ENCODE data around the gene FPGS. TPM values are rescaled to one million over a fixed set of nuclear protein-coding genes. Genes with fewer than 3 reads are reported as not detected.
A peak's percentile ranks its signal among the peaks of the same experiment; 100 is the strongest.

The FPGS gene, protein sequence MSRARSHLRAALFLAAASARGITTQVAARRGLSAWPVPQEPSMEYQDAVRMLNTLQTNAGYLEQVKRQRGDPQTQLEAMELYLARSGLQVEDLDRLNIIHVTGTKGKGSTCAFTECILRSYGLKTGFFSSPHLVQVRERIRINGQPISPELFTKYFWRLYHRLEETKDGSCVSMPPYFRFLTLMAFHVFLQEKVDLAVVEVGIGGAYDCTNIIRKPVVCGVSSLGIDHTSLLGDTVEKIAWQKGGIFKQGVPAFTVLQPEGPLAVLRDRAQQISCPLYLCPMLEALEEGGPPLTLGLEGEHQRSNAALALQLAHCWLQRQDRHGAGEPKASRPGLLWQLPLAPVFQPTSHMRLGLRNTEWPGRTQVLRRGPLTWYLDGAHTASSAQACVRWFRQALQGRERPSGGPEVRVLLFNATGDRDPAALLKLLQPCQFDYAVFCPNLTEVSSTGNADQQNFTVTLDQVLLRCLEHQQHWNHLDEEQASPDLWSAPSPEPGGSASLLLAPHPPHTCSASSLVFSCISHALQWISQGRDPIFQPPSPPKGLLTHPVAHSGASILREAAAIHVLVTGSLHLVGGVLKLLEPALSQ
- 10 to 100 TPM; 43.9 to 47.0 TPM for total RNA-seq

DNA sequence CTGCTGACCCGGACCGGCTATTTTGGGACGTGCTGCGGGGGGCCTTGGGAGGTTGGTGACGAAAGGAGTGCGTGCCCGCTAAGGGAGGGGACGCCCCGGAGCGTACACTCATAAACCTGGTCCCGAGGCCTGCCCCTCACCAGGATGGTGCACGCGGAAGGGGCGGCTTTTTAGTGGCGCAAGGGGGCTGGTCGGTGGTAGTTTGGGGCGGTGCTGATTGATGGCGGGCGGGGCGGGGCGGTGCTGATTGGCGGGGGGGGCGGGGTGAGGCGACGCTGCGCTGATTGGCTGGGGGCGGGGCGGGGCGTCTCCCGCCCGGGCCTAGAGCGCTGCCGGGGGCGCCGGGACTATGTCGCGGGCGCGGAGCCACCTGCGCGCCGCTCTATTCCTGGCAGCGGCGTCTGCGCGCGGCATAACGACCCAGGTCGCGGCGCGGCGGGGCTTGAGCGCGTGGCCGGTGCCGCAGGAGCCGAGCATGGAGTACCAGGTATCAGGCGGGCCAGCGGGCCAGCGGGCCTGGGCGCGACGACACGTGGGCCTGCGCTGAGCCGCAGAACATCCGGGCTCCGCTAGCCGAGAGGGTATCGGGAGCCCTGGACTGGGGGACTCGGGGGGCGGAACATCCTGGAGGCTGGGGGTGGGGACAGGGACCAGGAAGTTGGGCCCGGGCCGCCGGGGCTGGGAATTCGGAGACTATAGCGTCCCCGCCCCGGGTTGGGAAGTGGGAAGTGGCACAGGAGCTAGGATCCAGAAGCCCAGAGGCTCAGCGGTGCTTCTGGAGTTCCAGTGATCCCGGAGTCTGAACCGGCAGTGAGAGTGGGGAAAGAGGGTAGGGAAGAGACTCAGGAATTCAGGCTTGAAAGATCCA is at the start of gene FPGS:
FPGS (plus strand) TSS at position 307 of the 868 bp plus-strand sequence; CDS start at position 350, 43 bp downstream.
- no peaks in the 10 kb centered on the region for H3K27me3 ChIP-seq
- peaks cover 0 to 27% of the 10 kb centered on the region in 2 donors for H3K4me1 ChIP-seq
- peak; percentile 91 for DNase-seq (ENCODE audit: low spot score)
- H3K4me3 ChIP-seq, result peak within 1 kb of the TSS; percentile 54 to 71
- no peaks in the 10 kb centered on the region for H3K9me3 ChIP-seq
- H3K27ac ChIP-seq, result peak within 1 kb of the TSS; percentile 93 to 96
- no peak for TF ChIP-seq CTCF (IDR thresholded peaks at IDR 0.05)
- H3K36me3 ChIP-seq, result peaks cover 12% of the 10 kb centered on the region

GRCh38 chr9:127753148-127753547 is 49.5 kb upstream of the FPGS start:
- H3K27ac ChIP-seq, result no peak overlapping the region
- H3K36me3 ChIP-seq, result peaks cover 9% of the 10 kb centered on the region
- peaks cover 0 to 26% of the 10 kb centered on the region in 2 donors for H3K4me1 ChIP-seq
- H3K27me3 ChIP-seq, result peaks cover 2 to 10% of the 10 kb centered on the region in 2 donors
- no peak for DNase-seq (ENCODE audit: low spot score)
- no peak overlapping the region for H3K4me3 ChIP-seq
- H3K9me3 ChIP-seq, result no peaks in the 10 kb centered on the region
- TF ChIP-seq CTCF (IDR thresholded peaks at IDR 0.05), result no peak

DNA sequence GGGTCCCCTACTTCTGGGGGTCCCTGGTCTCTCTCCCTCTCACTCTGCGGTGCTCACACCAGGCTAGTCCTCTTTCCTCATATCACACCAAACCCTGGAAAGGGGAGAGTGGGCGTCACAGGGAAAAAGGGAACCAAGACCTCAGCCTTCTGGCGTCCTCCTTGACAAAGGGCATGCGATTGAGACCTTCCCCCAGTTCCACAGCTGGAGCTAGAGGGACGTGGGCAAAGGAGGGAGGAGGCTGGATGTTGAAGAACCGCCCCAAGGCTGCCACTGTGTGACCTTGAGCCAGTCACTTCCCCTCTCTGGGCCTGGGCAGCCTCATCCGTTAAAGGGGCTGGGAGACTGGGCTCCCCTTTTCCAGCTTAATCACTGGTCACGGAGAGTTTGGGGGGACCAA is 49.1 kb upstream of the FPGS start:
- Histone ChIP-seq H3K4me1 (peaks cover 0 to 26% of the 10 kb centered on the region in 2 donors), H3K36me3 (peaks cover 9% of the 10 kb centered on the region), H3K4me3 (no peak overlapping the region), H3K27me3 (peaks cover 2 to 10% of the 10 kb centered on the region in 2 donors), H3K9me3 (no peaks in the 10 kb centered on the region), H3K27ac (no peak overlapping the region)
- no peak for DNase-seq (ENCODE audit: low spot score)
- TF ChIP-seq CTCF (IDR thresholded peaks at IDR 0.05), result no peak

DNA sequence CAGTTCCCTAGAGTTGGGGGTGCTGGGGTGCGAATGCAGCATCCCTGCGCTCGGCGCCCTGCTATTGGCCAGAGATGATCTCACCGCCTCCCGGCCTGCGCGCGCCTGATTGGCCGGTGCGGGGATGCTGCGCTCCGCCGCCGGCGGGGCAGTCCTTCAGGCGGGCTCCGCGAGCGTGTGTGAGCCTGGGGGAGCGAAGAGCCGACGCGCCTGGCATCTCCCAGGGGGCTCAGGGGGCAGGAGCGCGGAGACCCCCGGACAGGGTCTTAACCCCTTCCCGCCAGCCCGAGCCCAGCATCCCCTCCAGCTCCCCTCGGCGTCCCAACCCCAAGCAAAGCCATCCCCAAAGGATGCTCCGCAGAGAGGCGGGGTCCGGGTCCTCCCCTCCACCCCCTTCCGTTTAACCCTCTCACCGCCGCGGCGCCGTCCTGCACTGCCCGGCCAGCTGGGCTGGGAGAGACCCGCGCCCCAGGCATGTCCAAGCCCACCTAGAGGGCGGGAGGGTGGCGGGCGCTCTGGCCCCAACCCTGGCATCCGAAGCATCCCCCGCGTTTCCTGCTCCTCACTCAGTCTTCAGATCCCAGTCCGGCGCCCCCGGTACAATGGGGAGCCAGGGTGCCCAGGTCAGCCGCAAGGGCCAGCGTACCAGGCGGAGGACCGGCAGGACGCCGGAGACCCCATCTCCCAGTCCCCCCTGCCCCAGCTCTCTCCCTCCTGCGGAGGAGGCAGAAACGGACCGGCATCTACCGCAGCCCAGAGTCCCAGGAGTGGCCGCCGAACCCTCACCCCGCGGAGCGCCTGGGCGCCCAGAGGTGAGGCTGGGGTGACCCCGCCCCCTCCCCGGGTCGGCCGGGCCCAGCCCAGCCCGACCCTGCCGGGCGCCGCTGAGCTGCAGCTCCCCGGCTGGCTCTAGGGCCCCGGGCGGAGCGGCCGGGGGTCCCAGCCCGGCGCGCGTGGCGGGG is 48.3 kb upstream of the FPGS start:
- no peak for TF ChIP-seq CTCF (IDR thresholded peaks at IDR 0.05)
- H3K27me3 ChIP-seq, result peaks cover 2 to 10% of the 10 kb centered on the region in 2 donors
- H3K4me3 ChIP-seq, result peak overlapping the region; percentile 17 to 39
- H3K27ac ChIP-seq, result no peak overlapping the region
- no peak for DNase-seq (ENCODE audit: low spot score)
- no peaks in the 10 kb centered on the region for H3K9me3 ChIP-seq
- peaks cover 8% of the 10 kb centered on the region for H3K36me3 ChIP-seq
- H3K4me1 ChIP-seq, result peaks cover 0 to 26% of the 10 kb centered on the region in 2 donors

Measured in right atrium auricular region (tissue), 2 donors.